ENCODE data around the gene ADGRL3.
"Not testable (repeated sequence)": the region's sequence is repeated elsewhere in the genome, so short reads cannot be mapped to it uniquely, and the experiment has no call there.

Gene ADGRL3

GRCh38 chr4:61837395-61837794, 637.3 kb downstream of the ADGRL3 start:
- Mint-ChIP-seq H3K4me3 (no peak overlapping the region), H3K4me1 (no peaks in the 10 kb centered on the region), H3K27ac (no peak overlapping the region), H3K27me3 (no peaks in the 10 kb centered on the region), H3K36me3 (no peaks in the 10 kb centered on the region), H3K9me3 (peaks cover 6% of the 10 kb centered on the region)

- H3K27me3 Mint-ChIP-seq: no peaks in the 10 kb centered on the region
- no peaks in the 10 kb centered on the region for H3K36me3 Mint-ChIP-seq
- H3K9me3 Mint-ChIP-seq: peaks cover 6% of the 10 kb centered on the region
- no peak overlapping the region for H3K4me3 Mint-ChIP-seq
- H3K27ac Mint-ChIP-seq: no peak overlapping the region
- no peaks in the 10 kb centered on the region for H3K4me1 Mint-ChIP-seq
Observed at GRCh38 chr4:61838072-61838471, 637.9 kb downstream of the ADGRL3 start.

GRCh38 chr4:61841714-61842113, 641.6 kb downstream of the ADGRL3 start:
- Mint-ChIP-seq H3K27ac (no peak overlapping the region), H3K27me3 (no peaks in the 10 kb centered on the region), H3K4me1 (no peaks in the 10 kb centered on the region), H3K9me3 (peaks cover 6% of the 10 kb centered on the region), H3K36me3 (no peaks in the 10 kb centered on the region), H3K4me3 (no peak overlapping the region)

GRCh38 chr4:61851126-61851525, 651.0 kb downstream of the ADGRL3 start:
- no peak overlapping the region for H3K4me3 Mint-ChIP-seq
- no peaks in the 10 kb centered on the region for H3K36me3 Mint-ChIP-seq
- no peak overlapping the region for H3K27ac Mint-ChIP-seq
- H3K27me3 Mint-ChIP-seq: no peaks in the 10 kb centered on the region
- no peaks in the 10 kb centered on the region for H3K9me3 Mint-ChIP-seq
- no peaks in the 10 kb centered on the region for H3K4me1 Mint-ChIP-seq

GRCh38 chr4:61852105-61852504, 652.0 kb downstream of the ADGRL3 start:
- not testable (repeated sequence) for H3K9me3 Mint-ChIP-seq, H3K4me1 Mint-ChIP-seq, H3K36me3 Mint-ChIP-seq, H3K27ac Mint-ChIP-seq, H3K27me3 Mint-ChIP-seq, H3K4me3 Mint-ChIP-seq

GRCh38 chr4:61853041-61853440, 652.9 kb downstream of the ADGRL3 start:
- H3K36me3 Mint-ChIP-seq: no peaks in the 10 kb centered on the region
- H3K4me3 Mint-ChIP-seq: no peak overlapping the region
- peaks cover 4% of the 10 kb centered on the region for H3K9me3 Mint-ChIP-seq
- no peaks in the 10 kb centered on the region for H3K4me1 Mint-ChIP-seq
- H3K27ac Mint-ChIP-seq: no peak overlapping the region
- no peaks in the 10 kb centered on the region for H3K27me3 Mint-ChIP-seq

- H3K27me3 Mint-ChIP-seq: no peaks in the 10 kb centered on the region
- H3K9me3 Mint-ChIP-seq: peaks cover 9% of the 10 kb centered on the region
- H3K36me3 Mint-ChIP-seq: no peaks in the 10 kb centered on the region
- H3K27ac Mint-ChIP-seq: no peak overlapping the region
- H3K4me3 Mint-ChIP-seq: no peak overlapping the region
- no peaks in the 10 kb centered on the region for H3K4me1 Mint-ChIP-seq
Observed at GRCh38 chr4:61860376-61860775, 660.2 kb downstream of the ADGRL3 start.

- no peaks in the 10 kb centered on the region for H3K36me3 Mint-ChIP-seq
- no peaks in the 10 kb centered on the region for H3K4me1 Mint-ChIP-seq
- H3K27me3 Mint-ChIP-seq: no peaks in the 10 kb centered on the region
- H3K27ac Mint-ChIP-seq: no peak overlapping the region
- no peak overlapping the region for H3K4me3 Mint-ChIP-seq
- H3K9me3 Mint-ChIP-seq: peaks cover 14% of the 10 kb centered on the region
Observed at GRCh38 chr4:61864286-61864685, 664.2 kb downstream of the ADGRL3 start.

GRCh38 chr4:61866378-61867030, 666.4 kb downstream of the ADGRL3 start:
- no peak overlapping the region for H3K4me3 Mint-ChIP-seq
- no peaks in the 10 kb centered on the region for H3K36me3 Mint-ChIP-seq
- H3K27me3 Mint-ChIP-seq: no peaks in the 10 kb centered on the region
- H3K4me1 Mint-ChIP-seq: no peaks in the 10 kb centered on the region
- H3K27ac Mint-ChIP-seq: no peak overlapping the region
- H3K9me3 Mint-ChIP-seq: peaks cover 9% of the 10 kb centered on the region

GRCh38 chr4:61872983-61873382, 672.9 kb downstream of the ADGRL3 start:
- Mint-ChIP-seq H3K4me1 (no peaks in the 10 kb centered on the region), H3K36me3 (no peaks in the 10 kb centered on the region), H3K9me3 (peaks cover 8% of the 10 kb centered on the region), H3K27me3 (no peaks in the 10 kb centered on the region), H3K27ac (no peak overlapping the region), H3K4me3 (no peak overlapping the region)

- Mint-ChIP-seq H3K4me3 (no peak overlapping the region), H3K27ac (no peak overlapping the region), H3K4me1 (no peaks in the 10 kb centered on the region), H3K9me3 (no peaks in the 10 kb centered on the region), H3K27me3 (no peaks in the 10 kb centered on the region), H3K36me3 (no peaks in the 10 kb centered on the region)
Observed at GRCh38 chr4:61877266-61877665, 677.1 kb downstream of the ADGRL3 start.

- Mint-ChIP-seq H3K27me3 (no peaks in the 10 kb centered on the region), H3K4me1 (no peaks in the 10 kb centered on the region), H3K27ac (no peak overlapping the region), H3K9me3 (no peaks in the 10 kb centered on the region), H3K4me3 (no peak overlapping the region), H3K36me3 (no peaks in the 10 kb centered on the region)
Observed at GRCh38 chr4:61877893-61878292, 677.8 kb downstream of the ADGRL3 start.

- no peaks in the 10 kb centered on the region for H3K27me3 Mint-ChIP-seq
- no peaks in the 10 kb centered on the region for H3K9me3 Mint-ChIP-seq
- H3K4me1 Mint-ChIP-seq: no peaks in the 10 kb centered on the region
- H3K27ac Mint-ChIP-seq: no peak overlapping the region
- H3K4me3 Mint-ChIP-seq: no peak overlapping the region
- no peaks in the 10 kb centered on the region for H3K36me3 Mint-ChIP-seq
Observed at GRCh38 chr4:61882381-61882780, 682.3 kb downstream of the ADGRL3 start.

GRCh38 chr4:61886131-61886530, 686.0 kb downstream of the ADGRL3 start:
- H3K27ac Mint-ChIP-seq: no peak overlapping the region
- H3K9me3 Mint-ChIP-seq: no peaks in the 10 kb centered on the region
- H3K27me3 Mint-ChIP-seq: no peaks in the 10 kb centered on the region
- H3K4me3 Mint-ChIP-seq: no peak overlapping the region
- H3K4me1 Mint-ChIP-seq: no peaks in the 10 kb centered on the region
- no peaks in the 10 kb centered on the region for H3K36me3 Mint-ChIP-seq

- no peaks in the 10 kb centered on the region for H3K27me3 Mint-ChIP-seq
- no peak overlapping the region for H3K27ac Mint-ChIP-seq
- no peaks in the 10 kb centered on the region for H3K36me3 Mint-ChIP-seq
- H3K9me3 Mint-ChIP-seq: no peaks in the 10 kb centered on the region
- no peak overlapping the region for H3K4me3 Mint-ChIP-seq
- H3K4me1 Mint-ChIP-seq: no peaks in the 10 kb centered on the region
Observed at GRCh38 chr4:61889117-61889516, 689.0 kb downstream of the ADGRL3 start.

- no peaks in the 10 kb centered on the region for H3K9me3 Mint-ChIP-seq
- no peak overlapping the region for H3K27ac Mint-ChIP-seq
- H3K4me1 Mint-ChIP-seq: no peaks in the 10 kb centered on the region
- no peaks in the 10 kb centered on the region for H3K27me3 Mint-ChIP-seq
- H3K4me3 Mint-ChIP-seq: no peak overlapping the region
- no peaks in the 10 kb centered on the region for H3K36me3 Mint-ChIP-seq
Observed at GRCh38 chr4:61890321-61890720, 690.2 kb downstream of the ADGRL3 start.

GRCh38 chr4:61891953-61892352, 691.8 kb downstream of the ADGRL3 start:
- Mint-ChIP-seq H3K4me1 (no peaks in the 10 kb centered on the region), H3K36me3 (no peaks in the 10 kb centered on the region), H3K27me3 (no peaks in the 10 kb centered on the region), H3K9me3 (no peaks in the 10 kb centered on the region), H3K27ac (no peak overlapping the region), H3K4me3 (no peak overlapping the region)
